GM18868 (cell line): ENCODE data around the gene PKD1.
A peak's percentile ranks its signal among the peaks of the same experiment; 100 is the strongest.

ENCODE experiments used
- ATAC-seq: cut with Tn5 transposase; IDR thresholded peaks from one replicate; pipeline ENCODE4 v1.9.1; 2021; ENCODE audit warnings: mild to moderate bottlenecking, moderate library complexity; ENCODE audit not compliant: unreplicated experiment

PKD1 gene

DNA sequence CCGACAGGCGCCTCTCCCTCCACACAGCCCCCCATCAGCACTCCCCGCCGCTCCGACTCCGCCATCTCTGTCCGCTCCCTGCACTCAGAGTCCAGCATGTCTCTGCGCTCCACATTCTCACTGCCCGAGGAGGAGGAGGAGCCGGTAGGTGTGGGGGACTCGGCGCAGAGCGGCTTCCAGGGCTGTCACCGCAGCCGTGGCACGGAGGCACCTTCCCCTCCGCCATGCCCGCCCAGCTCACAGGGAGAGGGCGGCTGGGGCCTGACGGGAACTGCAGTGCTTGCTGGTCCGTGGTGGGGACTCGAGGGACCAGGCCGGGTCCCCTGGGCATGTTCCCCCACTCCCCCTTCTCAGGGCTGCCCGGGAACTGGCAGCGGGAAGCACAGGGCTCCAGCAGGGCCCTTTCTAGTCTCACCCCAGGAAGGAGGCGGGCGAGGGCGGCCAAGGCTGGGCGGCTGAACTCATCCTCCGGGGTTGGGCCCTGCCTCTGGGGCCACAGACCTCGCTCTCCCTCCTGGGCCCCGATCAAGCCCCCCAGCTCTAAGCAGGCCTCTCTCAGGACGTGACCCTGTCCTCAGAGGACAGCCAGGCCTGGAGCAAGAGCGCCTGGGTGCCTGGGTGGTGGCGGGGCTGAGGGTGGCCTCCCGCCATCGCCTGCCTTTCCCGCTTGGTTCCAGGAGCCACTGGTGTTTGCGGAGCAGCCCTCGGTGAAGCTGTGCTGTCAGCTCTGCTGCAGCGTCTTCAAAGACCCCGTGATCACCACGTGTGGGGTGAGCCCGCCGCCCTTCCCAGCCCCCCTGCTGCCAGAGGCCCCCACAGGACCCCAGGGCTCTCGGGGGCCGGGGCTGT is 35.1 kb upstream of the PKD1 start:
- no peak for ATAC-seq

DNA sequence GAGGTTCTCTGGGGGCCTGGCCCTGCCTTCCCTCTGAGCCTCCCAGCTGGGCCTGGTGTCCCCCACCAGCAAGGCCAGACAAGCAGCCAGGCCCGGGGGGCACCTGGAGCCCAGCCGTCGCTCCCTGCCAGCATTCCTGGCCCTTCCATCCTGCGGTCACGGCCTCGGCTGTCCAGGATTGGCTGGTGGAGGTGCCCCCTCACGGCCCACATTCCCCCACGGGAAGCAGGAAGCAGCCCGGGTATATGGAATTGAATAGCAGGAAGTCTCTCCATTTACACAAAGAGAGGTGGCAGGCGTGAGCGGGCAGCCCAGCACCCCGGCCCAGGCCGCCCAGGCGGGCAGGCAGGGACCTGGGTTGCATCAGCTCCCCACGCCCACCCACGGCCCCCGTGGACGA is 34.4 kb upstream of the PKD1 start:
- ATAC-seq: no peak

DNA sequence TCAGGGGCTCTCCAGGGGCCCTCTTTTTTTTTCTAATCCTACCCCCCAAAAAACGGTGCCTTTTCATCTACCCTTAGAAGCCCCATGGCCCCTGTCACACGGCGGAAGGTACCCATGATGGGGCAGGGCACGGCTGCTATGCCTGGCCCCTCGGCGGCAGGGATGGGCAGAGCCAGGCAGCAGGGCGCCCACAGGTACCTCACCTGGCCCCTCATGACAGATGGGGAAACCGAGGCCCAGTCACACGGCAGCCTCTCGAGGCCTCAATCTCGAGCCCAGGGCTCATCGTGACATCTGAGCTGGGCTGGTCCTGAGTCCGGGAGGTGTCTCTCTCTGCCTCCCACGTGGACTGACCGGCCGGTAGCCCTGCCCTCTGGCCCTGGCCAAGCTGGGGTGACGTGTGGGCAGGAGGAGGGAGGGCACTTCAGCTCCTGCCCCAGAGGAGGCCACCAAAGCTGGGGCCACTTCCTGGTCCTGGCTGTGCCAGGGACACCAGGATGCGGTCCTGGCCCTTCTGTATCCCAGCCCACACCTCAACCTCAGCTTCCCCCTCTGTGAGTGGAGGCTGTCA is 31.5 kb upstream of the PKD1 start:
- no peak for ATAC-seq

DNA sequence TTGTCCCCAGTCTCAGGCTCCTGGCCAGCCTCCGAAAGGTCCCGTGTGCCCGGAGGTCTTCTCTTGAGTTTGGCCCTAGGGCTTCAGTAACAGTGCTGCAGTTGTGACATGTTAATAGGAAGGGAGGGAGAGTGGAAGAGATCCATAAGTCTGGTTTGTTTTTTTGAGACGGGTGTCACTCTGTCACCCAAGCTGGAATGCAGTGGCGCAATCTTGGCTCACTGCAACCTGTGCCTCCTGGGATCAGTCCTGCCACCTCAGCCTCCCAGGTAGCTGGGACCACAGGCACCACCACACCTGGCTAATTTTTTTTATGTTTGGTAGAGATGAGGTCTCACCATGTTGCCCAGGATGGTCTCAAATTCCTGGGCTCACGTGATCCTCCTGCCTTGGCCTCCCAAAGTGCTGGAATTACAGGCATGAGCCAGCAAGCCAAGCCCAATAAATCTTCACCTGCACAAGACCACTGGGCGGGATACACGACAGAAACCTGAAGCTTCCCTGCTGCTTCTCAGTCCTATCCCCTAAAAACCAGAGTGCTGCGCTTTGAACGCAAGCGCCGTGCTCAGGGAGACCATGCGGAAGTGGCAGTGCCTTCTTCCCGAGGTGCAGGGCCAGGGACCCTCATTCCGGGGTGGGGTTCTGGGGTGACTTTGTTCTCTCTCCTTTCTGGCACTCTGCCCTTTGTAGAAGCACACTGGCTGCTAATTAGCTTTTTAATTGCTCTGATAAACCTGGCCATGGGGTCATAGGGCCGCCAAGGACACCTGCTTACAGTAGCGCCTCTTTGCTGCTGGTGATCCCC is 30.8 kb upstream of the PKD1 start:
- no peak for ATAC-seq

DNA sequence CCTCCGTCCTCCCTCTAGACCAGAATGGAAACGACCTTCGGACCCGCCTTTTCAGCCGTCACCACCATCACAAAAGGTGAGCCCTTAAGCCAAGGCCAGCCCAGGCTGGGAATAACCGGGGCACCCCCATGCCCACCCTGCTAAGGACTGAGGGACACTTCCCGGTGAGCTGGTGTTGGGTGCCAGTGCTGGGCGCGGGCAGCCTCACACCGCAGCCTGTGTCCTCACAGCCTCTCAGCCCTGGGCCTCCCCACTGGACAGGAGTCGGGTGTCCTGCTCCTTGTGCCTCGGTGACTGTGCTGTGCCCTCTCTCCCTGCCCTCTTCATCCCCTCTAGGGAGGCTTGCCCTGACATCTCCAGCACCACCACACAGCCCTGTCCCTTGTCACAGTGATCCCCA is 30.2 kb upstream of the PKD1 start:
- ATAC-seq: no peak

GRCh38 chr16:2163211-2163881 is 27.6 kb upstream of the PKD1 start:
- no peak for ATAC-seq

- no peak for ATAC-seq
Observed at GRCh38 chr16:2162676-2163118, 27.0 kb upstream of the PKD1 start.

- no peak for ATAC-seq
Observed at GRCh38 chr16:2161911-2162310, 26.2 kb upstream of the PKD1 start.

GRCh38 chr16:2160915-2161551 is 25.3 kb upstream of the PKD1 start:
- ATAC-seq: no peak

- ATAC-seq: no peak
Observed at GRCh38 chr16:2159175-2159838, 23.6 kb upstream of the PKD1 start.

DNA sequence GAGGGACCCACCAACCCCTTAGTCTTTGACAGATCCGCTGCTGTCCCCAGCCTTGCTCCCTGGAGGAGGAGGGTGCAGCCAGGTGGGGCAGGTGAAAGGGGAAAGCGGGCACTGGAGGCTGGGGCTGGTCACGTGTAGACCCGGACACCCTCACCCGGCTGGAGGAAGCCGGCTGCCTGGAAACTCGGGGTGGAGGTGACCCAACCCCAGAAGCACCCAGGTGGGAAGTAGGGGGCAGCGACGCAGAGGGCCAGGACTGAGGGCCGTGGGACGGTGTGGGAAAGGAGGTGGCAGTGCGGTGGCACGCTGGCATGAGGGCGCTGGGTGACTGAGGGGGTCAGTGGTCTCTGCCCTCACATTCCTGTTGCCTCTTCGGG is 22.6 kb upstream of the PKD1 start:
- ATAC-seq: no peak

DNA sequence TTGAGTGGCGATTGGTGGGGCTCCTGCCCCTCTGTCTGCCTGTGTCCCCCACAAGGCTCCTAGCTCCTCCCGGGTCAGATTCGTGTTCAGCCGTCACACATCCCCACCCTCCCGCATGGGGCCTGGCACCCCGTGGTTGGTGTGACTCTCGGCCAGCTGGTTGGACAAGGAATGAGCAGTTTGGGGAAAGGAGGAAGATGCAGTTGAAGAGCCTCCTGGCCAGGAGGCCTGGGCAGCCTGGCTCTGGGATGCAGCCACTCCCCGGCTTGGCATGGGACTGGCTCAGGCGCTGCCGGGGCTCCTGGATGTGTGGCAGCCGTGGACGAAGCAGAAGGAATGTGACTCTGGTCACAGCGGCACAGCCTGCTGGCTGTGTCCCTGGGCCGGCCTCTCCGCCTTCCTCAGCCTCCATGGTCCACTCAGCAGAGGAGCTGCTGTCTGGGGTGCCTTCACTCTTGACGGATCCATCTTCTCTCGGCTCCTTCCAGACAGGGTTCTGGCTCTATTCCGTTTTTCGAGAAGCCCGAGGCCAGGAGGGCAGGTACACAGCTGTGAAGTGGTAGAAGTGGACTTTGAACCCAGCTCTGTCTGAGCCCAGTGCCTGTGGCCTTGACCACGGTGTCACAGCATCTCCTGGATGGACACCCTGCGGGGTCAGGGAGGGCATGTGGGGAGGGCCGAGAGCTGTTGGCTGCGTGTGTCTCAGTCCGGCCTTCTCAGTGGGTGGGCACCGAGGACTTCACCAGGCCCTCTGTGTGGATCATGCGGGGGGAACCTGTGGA is 22.0 kb upstream of the PKD1 start:
- no peak for ATAC-seq

DNA sequence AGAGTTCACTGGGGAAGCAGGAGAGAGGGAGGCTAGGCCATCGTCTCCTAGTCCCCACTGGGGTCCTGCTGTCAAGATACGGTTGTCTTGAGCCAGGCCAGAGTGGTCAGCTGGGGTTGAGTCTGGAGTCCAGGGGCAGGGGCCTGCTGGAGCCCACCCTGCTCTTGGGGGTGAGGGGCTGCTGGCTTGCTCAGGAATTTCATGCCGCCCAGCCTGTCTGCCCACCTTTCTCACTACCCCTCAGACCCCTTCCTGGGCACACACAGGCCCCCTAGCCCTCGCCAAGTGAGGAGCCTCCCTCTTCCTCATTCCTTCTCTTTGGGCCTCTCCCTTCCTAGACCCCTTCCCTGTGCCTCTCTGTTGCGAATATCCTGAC is 21.1 kb upstream of the PKD1 start:
- no peak for ATAC-seq

- no peak for ATAC-seq
Observed at GRCh38 chr16:2155977-2156848, 20.5 kb upstream of the PKD1 start.

DNA sequence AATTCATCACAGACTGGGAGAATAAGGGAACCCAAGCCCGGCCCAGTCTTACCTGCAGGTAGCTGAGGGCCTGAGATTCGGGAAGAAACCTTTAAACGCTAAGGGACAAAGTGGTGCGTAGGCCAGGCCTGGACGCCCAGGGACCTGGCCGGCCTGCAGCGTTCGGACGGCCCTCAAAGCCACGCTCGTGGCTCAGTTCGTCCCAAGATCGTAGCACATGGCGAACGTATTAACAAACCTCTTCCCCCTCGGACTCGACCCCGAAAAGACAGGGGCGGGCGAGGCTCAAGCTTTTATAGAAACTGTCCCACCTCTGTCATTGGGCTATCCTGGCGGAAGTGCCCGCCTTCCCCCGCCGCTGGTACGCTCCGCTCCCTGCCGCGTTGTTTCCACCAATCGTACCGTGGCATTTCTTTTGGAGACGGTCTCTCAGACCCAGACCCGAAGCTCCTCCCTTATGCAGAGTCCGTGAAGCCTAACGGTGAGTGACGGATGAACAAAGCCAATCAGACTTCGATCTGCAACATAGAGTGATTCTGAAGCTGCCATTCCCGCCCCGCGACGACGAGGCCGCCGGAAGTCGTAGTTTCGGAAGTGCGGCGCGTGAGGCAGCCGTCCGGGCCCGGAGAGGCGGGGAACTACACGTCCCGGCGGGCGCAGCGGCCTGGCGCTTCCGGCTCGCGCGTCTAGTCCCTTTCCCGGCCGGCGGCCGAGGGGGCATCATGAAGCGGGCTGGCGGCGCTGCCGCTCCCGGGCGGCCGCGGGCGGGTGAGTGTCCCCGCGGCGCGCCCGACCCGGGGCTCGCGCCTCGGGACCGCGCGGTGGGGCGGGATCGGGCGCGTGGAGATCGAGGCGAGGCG is 19.6 kb upstream of the PKD1 start, which contains the start of gene TRAF7:
Gene TRAF7, plus strand, starts transcription at position 692 of the 860 bp plus-strand sequence. CDS start 8,139 bp downstream, outside the sequence.
- ATAC-seq: peak; percentile 88

DNA sequence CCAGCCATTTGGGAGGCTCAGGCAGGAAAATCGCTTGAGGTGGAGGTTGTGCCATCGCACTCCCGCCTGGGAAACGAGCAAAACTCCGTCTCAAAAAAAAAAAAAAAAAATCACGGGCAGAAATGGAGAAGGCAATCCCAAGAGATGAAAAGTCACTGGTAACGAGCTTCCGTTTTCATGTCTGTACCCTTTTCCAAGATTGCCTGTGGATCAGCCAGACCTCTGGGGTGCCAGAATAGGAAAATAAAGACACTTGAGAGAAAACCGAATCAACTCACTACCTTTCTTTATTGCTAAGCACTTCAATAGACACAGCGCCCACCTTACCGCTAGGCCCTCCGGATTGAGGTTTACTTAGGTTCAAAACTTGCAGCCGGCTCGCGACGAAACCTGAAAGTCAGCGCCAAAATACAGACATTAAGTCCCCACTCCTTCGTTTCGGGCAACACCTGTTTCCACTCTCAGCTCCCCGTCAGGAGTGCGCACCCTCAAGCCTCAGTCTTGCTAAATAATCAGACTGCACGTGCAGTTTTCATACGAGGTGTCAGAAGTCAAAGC is 18.9 kb upstream of the PKD1 start:
- ATAC-seq: no peak
